Keratinocyte (primary cell): ENCODE measurements around the gene MGAT1.

Experiments used
- CTCF ChIP-seq, 3 experiments: IDR thresholded peaks in 1 of 3; conservative IDR thresholded peaks in 1 of 3; optimal IDR thresholded peaks in 1 of 3; 2 replicates in 2 of 3; 3 replicates in 1 of 3; pipeline versions ENCODE3 to v1.5.1; 2011; ENCODE audit warnings: low read length in 3 of 3, mild to moderate bottlenecking in 3 of 3, moderate library complexity in 2 of 3, control low read depth in 1 of 3, inconsistent platforms in 1 of 3; ENCODE audit not compliant: insufficient read depth in 2 of 3; ENCODE audit errors: extremely low read depth in 1 of 3
- EZH2 ChIP-seq: IDR thresholded peaks from one replicate; pipeline ENCODE4 v1.6.1; 2012; ENCODE audit warnings: inconsistent platforms, mild to moderate bottlenecking, low read length, moderate library complexity

GRCh38 chr5:180804129-180804618 lies 1.6 kb upstream of the MGAT1 start:
- TF ChIP-seq CTCF (optimal IDR thresholded peaks at IDR 0.05 in 1 of 3, IDR thresholded peaks at IDR 0.05 in 1 of 3, conservative IDR thresholded peaks at IDR 0.05 in 1 of 3; ENCODE audit: extremely low read depth in 1 of 3, insufficient read depth in 2 of 3, low read length in 3 of 3): no peak
- TF ChIP-seq EZH2: no peak
